Activated T-cell treated with anti-CD3 and anti-CD28 coated beads for 1 hour (primary cell): ENCODE results near the gene RHOBTB1.
"Not testable (repeated sequence)": the region's sequence is repeated elsewhere in the genome, so short reads cannot be mapped to it uniquely, and the experiment has no call there.

ENCODE experiments used
- DNase-seq: peaks from one replicate; pipeline ENCODE4 v3.0.0-alpha.2; 2020; ENCODE audit warnings: low read depth

The RHOBTB1 gene

DNA sequence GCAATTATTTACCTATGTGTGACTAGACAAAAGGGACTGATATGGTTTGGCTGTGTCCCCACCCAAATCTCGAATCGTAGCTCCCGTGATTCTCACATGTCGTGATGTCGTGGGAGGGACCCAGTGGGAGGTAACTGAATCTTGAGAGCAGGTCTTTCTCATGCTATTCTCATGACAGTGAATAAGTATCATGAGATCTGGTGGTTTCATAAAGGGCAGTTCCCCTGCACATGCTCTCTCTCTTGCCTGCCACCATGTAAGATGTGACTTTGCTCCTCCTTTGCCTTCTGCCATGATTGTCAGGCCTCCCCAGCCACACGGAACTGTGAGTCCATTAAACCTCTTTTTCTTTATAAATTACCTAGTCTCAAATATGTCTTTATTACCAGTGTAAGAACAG lies 37.2 kb downstream of the RHOBTB1 start:
- DNase-seq = not testable (repeated sequence)

DNA sequence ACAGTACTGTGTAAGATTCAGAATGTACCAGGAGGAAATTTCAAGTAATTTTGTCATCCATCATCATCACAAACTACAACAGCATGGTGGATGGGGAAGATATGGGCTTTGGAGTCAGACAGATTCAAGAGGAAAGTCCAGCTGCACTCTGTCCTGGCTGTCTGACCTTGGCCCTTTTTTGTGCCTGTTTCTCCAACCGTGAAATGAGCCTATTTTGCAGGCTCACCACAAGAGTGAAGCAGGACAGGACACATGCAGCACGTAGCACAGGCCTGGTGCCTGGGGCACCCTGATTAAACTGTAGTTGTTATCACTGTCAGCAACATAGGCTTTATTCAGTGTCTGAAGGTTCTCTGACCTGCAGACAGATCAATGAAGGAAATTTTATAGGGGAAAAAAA lies 37.6 kb downstream of the RHOBTB1 start:
- DNase-seq = no peak

DNA sequence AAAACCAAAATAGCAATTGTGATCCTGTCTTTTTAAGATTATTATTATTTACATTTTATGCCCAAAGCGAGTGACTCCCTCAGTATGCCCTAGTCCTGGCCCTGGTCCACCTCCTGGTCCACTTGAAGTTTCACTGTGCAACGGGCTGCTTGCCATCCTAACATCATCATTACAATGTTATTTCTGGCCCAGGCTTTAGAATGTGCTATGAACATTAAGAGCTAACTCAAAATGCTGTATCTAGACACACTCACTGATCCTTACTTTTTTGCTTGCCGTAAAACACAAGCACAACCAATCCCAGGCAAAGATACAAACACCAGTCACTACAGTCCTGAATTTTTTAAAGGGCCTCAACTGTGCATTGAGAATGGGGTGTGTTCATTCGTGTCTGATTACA lies 38.4 kb downstream of the RHOBTB1 start:
- DNase-seq = no peak

DNA sequence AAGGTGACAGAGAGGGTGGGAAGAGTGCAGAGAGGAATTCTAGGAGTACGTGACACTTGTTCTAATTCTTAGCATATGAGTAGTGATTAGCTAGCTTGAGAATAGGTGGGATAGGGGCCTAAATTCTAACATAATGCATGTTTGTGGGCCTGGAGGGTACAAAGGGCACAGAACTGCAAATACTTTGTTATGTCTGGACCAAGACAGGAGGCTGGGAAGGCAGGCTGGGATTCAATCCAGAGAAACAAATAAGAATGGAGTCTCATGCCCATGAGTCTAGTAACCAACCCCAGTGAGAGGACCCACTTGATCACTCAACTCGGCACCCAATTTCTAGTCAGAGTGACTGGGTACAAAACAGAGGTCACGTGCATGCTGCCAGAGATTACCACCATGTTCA lies 40.9 kb downstream of the RHOBTB1 start:
- no peak for DNase-seq

DNA sequence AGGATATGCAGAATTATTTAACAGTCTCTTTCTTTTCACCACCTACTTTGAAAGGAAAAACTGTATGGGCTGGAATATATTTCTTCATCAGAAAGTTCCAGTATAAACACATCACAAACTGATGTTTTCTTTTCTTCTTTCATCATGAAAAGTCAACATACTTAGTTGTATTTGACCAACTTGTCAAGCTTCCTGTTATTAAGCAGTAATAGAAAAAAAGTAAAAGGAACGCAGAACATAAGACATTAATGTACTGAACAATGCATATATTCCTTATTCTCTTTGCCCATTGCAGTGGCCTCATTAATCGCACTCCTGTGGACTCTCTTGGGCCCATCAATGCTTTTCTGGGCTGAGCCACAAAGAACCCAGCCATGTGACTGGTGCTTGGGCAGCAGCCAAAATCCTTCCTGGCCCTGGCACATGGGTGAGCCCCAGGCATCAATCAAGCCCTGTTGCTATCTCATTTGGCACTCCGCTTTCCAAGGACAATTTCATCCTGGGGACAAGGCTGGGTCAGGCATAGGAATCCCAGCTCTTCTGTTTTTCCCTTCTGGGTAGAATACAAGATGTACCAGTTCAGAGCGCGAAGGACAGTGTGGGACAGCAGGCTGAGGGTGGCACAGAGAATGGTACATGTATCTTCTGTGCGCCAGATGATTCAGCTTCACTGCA lies 42.3 kb downstream of the RHOBTB1 start:
- DNase-seq = no peak

DNA sequence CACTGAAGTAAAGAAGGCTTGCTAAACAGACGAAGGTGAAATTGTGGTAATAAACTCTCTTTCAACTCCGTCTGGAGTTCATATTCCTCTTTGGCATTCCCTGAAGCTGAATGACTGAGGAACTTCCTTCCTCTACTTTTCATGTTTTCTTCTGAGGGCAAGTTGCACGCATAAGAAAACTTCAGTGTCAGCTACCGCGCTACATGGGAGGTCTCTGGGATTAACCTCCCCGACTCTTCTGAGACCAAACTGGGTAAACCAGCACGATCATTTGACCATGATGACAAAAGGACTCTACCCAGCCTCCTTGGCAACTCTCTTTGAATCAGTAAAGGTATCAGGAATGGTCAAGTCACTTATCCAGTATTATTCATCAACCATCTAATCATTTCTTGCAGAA lies 44.7 kb downstream of the RHOBTB1 start:
- DNase-seq = no peak

DNA sequence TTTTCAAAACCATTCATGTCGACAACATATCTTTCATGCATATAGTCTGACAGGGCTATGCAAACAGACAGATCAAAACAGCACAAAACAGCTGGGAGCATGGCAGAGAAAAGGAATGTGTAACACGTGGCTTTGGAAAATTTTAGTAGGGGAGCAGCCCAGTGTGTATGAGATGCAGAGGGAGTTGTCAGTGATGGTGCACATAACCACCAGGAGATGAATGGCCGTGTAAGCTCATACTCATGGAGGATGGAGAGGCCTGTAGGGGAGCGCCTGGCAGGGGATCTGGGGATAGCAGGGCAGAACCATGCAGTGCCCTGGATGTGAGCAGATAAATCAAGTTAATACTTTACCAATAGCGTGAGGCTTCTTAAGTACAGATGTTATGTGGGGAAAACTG lies 45.7 kb downstream of the RHOBTB1 start:
- no peak for DNase-seq

DNA sequence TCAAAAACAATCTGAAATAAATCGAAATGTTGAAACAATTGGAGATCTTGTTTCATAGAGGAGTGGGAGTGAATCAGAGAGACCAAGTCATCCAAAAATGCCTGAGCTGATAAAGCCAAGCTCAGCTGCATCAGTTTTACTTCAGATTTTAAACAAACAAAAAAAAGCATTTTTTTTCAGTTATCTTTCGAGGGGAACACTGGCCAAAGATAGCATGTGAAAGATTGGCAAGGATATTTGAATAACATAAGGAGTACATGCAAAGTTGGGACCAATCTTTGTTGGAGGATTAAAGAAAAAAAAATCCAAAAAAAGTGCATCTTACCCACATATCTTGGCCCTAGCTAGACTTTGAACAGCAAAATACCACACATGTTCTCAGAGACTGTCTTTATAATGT lies 47.2 kb downstream of the RHOBTB1 start:
- no peak for DNase-seq

DNA sequence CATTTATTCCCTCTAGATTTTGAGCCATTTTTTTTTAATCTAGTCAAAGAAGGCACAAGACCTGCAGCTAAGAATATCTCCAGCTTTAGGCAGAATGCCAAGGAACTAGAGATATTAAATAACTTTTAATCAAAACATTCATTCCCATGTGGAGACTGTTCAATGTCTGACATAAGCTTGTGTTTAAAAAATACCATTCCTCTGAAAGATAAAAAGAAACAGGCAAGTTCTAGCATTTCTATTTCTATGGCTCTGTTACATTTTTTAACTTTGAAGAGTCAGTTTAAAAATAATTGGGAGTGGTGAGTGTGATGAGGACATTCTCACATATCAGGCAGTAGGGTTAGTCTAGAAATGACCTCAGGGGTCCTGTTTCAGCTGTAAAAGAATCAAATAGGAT lies 48.0 kb downstream of the RHOBTB1 start:
- no peak for DNase-seq

DNA sequence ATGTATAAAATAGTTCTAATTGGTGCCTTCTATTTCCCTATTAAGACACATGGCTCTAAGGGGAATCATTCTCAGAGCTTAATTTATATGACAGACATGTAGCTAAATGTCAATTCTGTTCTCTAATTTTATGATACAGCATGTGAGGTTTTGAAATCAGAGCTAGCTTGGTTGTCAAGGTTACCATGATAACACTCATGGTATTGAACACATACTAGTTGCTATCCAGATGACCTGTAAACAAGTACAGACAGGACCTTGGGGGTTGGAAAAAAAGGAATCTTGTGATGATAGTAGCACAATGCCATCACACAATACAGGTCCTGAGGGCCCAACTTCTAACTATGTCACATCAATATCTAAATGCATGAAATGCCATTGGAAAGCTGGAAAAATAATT lies 49.2 kb downstream of the RHOBTB1 start:
- no peak for DNase-seq

DNA sequence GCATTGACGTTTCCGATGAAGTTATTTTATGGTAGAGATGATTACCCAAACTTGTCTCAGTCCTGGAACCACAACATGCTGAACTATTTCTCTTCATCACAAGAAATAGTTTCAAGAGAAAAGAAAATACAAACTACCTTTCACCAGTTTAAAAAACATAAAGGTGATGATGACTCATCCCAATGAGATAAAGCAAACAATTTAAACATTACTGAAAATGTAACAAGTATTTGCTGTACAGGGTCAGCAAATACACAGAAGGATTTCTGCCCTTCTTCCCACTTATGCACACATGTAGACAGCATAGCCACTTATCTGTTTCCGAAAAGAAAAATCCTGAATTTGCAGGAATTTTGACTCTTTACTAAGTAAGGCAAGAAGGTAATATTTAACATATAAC lies 50.8 kb downstream of the RHOBTB1 start:
- no peak for DNase-seq

DNA sequence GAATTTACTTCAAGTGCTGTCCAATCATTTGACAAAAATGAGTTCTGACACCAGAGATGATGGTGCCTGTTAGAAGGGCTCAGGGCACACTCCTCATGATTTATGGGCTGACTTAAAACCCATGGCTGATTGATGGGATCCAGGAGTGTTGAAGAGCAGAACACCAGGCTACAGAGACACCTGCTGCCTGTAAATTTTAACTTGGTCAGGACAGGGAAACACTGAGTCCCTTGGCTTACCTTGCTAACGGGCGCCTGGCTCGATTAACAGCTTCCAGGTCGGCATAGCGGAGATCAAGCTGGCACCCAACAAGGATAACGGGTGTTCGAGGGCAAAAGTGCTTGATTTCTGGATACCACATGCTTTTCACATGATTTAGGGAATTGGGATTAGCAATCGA lies 51.4 kb downstream of the RHOBTB1 start:
- DNase-seq = no peak

DNA sequence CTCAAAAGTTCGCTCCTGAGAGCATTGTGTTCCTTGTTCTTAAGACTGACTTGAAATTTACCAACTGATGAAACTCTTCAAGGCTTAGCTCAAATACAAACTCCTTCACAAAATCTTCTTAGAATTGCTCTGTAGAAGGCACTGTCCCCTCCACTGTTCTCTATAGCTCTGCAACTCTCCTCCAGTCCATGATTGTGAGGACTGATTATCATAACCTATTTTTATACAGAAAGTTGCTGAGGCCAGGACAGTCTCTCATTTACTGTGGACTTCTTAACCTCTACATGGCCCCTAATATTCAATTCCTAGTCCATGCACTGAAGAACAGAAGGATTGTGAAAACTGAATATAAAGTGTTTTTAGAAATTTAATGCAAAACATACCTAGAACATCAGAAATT lies 53.2 kb downstream of the RHOBTB1 start:
- no peak for DNase-seq

DNA sequence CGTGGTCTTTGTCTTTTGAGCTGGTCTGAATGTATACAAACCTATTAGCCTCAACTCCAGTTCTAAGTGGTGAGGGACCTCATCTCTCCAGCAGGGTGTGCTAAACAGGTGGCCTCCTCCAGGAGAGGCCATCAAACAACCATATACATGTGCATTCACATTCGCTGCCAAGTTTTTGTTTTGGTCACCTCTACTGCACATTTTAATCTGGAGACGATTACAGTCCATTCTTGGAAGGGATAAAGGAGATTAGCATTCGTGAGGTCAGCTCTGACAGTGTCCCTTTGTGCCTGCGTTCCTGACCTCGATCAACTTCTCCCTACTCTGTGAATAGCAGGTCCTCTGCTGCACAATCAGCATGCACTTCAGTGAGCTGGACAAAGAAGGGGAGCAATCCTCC lies 60.8 kb downstream of the RHOBTB1 start:
- DNase-seq = no peak

DNA sequence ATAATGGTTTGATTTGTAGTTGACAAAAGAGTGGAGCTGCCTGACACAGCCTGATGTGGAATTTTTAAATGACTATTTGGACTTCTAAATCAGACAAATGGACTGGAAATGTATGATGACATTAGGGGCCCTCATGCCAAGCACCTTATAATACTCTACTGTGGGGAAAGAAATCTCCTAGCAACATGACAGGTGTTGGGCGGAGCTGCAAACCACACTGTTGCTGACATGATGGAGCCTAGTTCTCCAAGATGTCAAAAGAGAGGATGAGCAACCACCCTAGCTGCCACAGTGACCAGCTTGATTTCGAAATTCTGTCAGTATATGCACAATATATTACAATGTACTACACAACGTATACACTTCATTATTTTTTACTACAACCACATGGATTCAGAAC lies 65.8 kb downstream of the RHOBTB1 start:
- DNase-seq = no peak

DNA sequence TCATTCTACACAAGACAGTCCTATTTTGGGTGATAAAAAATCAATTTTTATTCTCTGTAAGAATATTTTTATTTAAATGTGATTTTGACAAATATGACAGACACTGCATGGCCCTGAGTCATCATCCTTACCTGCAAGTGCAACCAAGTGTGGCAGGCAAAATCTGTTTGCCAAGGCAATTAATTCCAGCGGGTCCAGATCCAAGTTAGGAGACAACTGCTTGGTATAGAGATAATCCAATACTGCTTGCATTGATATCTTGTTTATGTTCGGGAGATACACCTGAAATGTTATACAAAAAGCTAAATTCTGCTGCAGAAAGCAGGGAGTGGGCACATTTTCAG lies 66.2 kb downstream of the RHOBTB1 start:
- DNase-seq = no peak

DNA sequence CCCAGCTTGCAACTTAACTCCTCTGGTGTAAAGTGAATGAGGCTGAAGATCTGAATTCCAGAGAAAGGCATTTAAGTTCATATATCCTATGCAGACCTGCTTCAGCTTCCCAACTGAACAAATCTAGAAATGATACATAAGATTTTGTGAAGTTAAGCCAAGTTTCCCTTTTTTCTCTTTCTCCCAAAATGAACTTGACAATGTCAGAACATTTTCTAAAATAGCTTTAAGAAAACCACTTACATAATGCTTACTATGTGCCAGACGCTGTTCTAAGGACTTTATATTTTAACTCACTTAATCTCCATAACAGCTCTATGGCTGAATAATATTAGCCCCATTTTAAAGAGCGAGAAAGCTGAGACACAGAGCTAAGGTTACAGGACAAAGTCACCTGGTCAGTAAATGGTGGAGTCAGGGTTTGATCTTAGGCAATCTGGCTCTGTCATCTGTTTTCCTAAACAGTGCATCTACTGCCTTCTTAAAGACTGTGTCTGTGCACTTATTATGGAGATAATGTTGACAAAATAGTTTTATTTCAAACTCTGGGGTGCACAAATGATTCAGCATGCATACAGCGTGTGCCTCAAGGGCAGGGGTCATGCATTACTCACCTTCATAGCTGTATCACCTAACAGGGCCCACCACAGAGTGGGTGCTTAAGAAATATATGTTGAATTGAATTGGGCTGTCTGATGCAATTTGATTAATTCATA lies 66.8 kb downstream of the RHOBTB1 start:
- DNase-seq = no peak

DNA sequence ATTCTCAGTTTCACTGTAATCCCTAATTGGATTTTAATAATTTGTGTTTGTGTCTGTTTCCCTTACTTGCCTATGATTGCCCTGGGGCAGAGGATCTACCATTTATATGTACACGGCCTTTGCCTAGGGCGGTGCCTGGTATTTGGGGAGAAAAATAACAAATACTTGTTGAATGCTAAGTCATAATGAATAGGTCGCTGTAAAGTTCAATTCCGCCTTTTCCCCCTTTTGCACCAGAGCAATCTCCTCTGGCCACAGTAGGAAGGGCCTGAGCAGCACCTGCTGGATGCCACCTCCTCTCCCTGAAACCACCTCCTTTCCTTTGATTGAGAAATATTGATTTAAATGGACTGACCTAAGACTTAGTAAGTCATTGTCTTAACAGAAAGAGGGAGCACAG lies 70.2 kb downstream of the RHOBTB1 start:
- no peak for DNase-seq

DNA sequence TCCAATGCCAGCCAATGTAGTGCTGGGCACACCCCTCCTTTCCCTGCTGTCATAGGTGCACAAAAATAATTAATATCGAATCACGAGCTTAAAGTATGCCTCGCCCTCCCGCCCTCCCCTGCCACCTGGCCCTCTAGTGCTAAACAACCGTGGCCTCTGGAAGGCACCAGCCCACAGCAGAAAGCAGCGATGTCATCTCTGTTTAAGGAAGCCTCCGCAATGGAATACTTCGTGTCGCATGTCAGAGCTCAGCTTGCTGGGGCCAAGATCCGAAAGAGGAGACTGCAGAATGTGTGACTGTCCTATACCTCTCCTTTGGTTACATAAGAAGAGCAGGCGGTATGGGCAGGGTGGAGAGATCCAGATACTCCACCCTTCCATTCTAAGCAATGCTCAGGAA lies 71.5 kb downstream of the RHOBTB1 start:
- no peak for DNase-seq

DNA sequence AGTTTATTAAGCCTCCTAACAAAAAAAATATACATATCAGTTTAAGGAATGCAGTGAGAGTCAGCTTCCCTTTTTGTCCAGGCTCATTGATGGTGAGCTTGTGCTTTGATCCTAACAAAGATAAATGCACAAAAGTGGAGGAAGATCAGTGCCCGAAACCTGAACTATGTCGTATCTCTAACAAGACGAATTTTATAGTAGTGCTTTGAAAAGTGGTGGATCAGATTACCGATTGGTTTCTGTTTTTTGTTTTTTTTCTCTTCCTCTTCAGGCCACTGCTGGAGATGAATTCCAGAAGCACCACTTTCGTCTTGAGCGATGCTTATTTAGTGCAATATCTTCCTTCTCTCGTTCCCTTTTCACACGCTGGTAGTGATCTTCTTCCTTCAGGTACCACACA lies 72.8 kb downstream of the RHOBTB1 start:
- DNase-seq = no peak

DNA sequence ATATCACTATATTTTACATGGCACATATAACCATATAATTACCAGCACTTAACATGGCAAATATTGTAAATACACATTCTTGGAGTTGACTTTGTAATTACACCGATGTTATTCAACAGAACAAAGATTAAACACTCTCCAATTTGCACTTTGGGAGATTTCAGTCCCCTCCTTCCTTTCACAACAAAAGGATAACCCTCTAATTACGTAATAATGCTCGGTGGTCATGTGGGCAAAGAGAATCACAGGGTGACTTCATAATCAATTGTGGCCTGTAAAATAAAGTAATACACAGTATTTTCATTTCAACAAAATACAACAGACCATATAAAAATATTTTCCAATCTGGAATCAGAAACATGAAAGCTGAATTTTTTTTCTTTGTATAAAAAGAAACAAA lies 73.2 kb downstream of the RHOBTB1 start:
- DNase-seq = no peak

DNA sequence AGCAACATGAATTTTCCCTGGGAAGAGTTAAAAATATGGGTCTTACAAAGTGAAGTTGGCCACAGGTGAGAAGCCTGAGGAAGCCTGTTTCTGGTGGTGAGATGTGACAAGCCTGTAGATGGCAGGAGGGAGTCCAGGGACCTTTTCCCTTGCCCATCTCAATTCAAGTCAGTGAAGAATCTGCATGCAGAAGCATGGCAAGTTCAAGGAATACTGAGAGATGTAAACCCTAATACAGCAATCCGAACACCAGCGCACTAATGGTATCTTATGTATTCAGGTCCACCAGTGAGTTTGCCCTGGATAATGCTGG lies 73.6 kb downstream of the RHOBTB1 start:
- DNase-seq = no peak

DNA sequence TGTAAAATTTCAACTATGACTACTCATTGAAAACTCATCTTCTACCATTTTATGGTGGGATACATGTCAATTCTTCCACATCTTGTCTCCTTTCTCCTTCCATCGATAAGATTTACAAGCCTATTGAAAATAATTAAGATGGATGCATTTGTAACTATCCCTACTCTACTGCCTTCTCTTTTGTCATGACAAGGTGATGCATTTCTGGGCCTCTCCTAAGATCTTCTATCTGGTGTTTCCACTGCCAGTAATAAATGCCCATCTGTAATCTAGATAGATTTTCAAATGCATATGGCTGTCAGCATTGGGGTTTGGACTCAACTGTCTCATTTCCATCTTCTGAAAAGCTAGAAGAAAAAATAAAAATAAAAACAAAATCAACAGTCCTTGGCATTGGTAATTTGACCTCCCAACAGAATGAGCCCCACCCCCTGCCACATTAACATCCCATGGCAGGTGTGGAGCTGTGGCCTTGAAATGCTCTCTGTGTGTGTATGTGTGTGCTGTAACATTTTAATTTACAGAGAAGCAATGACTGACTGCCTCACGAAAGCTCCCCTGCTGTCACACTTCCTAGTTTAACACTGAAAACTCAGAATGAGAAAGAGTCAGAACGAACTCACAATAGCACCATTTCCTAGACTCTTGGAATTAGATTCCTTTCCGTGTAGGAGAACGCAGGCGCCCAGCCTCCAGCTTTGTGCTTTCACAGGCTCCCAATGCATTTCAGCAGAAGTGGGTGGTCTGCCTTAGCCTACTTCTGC lies 74.2 kb downstream of the RHOBTB1 start:
- no peak for DNase-seq

DNA sequence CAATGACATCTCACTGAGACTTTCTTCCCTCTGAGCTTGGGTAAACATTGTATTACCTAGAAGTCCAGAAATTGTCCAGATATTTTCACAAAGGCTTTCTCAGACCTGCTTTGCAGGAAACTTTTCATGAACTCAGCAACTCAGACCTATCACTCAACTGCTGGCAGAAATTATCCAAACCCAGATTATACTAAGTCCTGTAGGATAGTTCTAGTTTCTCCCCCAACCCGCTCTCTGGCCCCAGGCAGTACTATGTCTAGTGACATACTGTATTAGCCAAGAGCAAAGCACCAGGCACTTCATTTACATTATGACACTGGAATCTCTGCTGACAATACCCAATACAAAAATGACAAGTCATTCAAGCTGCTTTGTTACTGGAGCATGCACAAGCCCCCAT lies 75.0 kb downstream of the RHOBTB1 start:
- no peak for DNase-seq
